IPS-NIHi7 (cell line): ENCODE data around the gene PPP1R2.
"Not testable (repeated sequence)": the region's sequence is repeated elsewhere in the genome, so short reads cannot be mapped to it uniquely, and the experiment has no call there.

Experiments
- DNase-seq: peaks from one replicate; pipeline ENCODE4 v3.0.0; 2012; ENCODE audit warnings: mixed read lengths; ENCODE audit errors: extremely low spot score

The PPP1R2 gene

DNA sequence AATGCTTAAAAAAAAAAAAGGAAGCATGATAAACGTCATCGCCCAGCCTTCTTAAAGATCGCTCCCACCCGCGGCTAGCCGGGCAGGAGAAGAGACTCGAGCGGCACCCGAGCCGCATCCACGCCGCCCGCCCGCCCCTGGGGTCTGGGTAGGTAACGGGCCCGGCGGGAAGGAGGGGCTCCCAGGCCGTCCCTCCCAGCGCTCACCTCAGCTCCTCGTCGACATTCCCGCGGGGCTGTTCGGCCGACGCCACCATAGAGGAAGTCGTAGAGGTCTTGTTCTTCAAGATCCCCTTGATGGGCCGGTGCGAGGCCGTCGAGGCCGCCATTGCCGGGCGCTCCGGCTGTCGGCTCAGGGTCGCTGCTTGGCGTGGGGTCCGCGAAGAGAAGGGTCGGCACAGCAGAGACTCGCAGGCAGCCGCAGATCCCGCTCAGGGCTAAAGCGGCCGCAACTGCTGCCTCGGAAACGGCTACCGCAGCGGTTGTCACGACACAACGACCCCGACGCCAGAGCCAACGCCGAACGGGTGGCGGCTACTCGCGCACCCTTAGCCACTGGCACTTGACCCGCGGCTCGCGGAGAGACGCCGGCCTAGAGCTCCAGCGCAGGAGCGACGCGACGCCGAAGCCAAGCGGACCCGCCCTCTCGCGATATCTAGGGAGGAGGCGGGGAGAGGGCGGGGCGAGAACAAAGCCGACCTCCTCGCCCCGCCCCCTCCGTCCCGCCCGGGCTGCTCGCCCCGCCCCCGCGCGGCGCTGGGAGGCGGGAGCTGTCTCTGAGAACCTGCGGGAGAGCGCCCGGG is at the start of gene PPP1R2:
Gene PPP1R2, minus strand, starts transcription at position 628 of the 802 bp plus-strand sequence. Its CDS starts 300 bp downstream, at position 328.
- DNase-seq, result peak; percentile 96

GRCh38 chr3:195591852-195592251 is 48.7 kb upstream of the PPP1R2 start:
- DNase-seq, result no peak

GRCh38 chr3:195591220-195591619 is 48.1 kb upstream of the PPP1R2 start:
- no peak for DNase-seq

DNA sequence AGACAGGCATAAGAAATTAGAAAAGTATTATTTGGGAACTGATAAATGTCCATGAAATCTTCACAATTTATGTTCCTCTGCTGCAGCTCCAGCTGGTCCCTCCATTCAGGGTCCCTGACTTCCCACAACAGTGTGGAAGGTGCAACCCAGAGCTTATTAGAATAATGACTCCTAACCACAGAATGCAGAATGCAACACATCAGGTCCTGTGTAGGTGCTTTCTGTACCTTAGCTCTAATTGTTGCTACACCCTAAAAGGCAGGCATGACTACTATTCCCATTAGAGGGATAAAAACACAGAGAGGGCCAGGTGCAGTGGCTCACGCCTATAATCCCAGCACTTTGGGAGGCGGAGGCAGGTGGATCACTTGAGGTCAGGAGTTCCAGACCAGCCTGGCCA is 47.3 kb upstream of the PPP1R2 start:
- DNase-seq, result not testable (repeated sequence)

- not testable (repeated sequence) for DNase-seq
Measured at GRCh38 chr3:195589796-195590195, 46.7 kb upstream of the PPP1R2 start.

DNA sequence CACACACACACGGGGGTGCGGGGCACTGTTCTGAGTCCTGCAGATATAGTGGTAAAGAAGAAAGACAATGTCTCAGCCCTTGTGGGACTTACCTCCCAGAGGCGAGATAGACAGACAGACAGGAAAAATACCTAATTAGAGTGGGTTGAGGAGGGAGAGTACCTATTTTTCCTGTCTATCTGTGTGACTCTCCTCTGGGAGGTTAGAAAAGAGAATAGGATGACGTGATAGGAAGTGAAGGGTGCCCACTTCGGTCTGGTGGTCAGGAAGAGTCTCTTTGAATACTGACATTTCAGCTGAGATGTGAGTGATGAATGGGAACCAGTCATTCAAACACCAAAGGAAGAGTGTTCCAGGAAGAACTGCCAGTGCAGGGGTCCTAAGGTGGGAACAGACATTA is 44.7 kb upstream of the PPP1R2 start:
- no peak for DNase-seq

DNA sequence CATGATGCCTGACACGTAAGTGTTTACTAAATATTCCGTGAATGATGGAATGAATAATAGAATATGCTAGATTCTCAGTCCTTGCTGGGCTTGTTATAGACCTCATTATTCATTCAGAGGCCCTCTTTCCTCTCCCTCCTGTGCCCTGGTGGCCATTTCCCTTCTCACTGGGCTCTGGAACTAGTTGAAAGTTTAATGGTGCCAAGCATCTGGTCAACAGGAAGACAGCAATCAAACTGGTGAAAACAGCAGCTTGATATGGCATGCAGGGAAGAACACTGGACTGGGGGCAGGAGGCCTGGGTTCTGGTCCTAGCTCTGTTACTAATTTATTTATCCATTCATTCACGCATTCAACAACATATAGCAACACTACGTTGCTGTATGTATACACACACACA is 44.3 kb upstream of the PPP1R2 start:
- DNase-seq, result no peak

- no peak for DNase-seq
Measured at GRCh38 chr3:195584543-195584870, 41.4 kb upstream of the PPP1R2 start.

DNA sequence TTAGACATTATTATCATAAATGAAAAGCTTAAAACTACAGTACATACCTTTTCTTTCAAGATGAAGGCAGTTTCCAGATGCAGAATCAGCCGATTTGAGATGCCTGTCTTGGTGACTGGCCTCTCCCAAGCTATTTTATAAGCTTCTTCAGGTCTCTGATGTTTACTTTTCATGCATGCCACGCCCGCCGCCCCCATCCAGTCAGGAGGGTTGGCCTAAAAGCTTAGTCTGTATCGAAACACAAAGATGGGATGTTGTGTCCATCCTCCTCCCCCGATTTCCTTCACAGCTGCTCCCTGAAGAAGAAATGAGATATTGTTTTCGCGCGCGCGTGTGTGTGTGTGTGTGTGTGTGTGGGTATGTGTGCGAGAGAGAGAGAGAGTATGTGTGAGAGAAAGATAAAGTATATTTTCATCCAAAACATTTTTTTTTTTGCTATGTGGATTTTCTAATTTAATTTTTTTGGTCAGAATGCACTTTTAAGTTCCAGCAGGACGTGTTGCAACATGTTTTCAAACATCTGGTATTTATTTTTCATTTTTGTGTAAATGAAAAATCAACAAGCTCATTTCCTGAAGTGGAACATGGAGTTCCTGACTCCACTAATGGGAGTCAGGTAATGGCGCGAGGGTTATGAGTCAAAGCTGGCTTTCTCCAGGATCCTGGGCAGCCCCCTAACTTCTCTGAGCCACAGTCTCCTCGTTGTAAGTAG is 40.9 kb upstream of the PPP1R2 start, which contains the start of gene APOD:
Gene APOD, minus strand, starts transcription at position 110 of the 712 bp plus-strand sequence. CDS start 4,479 bp downstream, outside the sequence.
- DNase-seq, result no peak

DNA sequence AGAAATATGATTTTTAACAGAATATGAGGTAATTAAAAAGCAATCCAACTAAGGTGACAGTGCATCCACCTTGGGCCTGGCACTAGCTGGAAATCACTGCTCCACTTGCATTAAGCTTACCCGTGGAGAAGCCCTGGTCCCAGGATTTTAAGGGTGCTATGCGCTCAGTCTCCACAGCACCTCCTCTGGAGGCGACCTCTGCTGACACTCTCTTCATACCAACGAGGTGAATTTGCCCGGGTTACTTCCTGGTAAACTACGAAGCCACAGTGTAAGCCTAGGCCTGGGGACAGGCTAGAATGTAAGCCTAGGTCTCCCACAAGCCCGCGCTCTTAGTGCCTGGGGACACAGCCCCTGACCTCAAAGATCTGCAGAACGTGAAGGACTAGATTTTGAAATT is 39.8 kb upstream of the PPP1R2 start:
- peak; percentile 56 for DNase-seq

DNA sequence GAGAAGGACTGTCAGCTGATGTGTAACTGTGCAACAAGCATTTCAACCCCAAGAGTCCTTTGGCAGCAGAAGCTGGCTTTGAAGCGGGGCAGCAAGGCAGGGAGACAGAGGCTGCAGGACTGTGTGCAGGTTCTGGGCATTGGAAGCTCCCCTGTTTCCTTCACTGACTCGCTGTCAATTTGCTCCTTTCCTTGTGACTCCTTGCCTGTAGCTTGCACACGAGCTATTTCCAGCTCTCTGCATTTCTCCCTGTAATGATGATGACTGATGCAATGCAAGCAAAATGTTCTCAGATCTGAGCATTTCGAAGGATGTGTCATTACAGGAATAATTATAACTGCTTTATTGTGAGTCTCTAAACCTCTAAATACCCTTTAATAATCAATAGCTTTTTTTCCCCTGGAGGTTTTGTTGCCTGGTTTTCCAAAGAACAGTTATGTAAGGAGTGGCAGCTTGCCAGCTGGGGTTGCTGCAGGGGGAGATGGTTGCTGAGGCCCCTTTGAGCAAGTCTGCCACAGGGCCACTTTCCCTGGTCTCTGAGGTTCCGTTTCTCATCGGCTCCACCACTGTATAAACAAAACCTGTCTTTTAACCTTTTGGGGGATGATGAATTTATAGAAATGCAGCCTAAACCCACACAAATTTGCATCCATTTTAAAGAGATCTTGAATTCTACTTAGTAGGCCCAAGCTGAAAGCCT is 37.8 kb upstream of the PPP1R2 start:
- DNase-seq, result no peak

- DNase-seq, result no peak
Measured at GRCh38 chr3:195579281-195579680, 36.2 kb upstream of the PPP1R2 start.

GRCh38 chr3:195578565-195578964 is 35.4 kb upstream of the PPP1R2 start:
- no peak for DNase-seq

GRCh38 chr3:195577645-195578177 is 34.6 kb upstream of the PPP1R2 start:
- DNase-seq, result no peak

- DNase-seq, result no peak
Measured at GRCh38 chr3:195574497-195575304, 31.6 kb upstream of the PPP1R2 start.

- no peak for DNase-seq
Measured at GRCh38 chr3:195573611-195574496, 30.7 kb upstream of the PPP1R2 start.

DNA sequence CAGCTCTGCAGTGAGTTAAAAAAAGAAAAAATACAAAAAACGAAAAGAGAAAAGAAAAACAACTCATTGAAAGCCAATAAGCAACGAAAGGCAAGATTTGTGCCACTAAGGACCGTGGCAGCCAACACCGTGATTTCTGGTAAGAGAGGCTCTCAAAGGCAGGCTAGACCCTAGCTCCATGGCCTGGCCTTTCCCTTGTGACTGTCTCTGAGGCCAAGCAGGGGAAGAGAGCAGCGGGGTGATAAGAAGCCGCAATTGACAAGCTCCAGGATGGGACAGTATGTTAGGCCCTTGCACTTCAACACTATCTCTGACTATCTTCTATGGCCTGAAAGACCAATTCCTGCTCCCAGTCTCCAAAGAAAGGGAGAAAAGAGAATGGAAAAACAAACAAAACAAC is 28.2 kb upstream of the PPP1R2 start:
- no peak for DNase-seq

DNA sequence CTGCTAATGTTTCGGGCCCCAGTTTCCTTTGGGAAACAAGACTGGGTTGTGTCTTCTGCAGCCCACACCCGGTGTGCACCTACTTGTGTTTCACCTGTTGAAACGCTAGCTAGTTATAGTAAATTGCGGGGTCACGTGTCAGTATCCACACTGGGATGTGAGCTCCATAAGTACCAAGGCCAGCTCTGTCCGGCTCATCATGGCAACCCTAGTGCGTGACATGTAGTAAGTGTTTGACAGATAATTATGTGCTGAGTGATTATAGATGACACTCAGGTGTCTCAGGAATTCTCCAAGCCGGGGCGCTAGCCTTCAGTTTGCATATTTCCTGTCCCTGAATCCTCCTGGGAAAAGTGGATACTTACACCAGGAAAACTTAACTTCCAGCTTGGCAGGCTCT is 27.8 kb upstream of the PPP1R2 start:
- no peak for DNase-seq

DNA sequence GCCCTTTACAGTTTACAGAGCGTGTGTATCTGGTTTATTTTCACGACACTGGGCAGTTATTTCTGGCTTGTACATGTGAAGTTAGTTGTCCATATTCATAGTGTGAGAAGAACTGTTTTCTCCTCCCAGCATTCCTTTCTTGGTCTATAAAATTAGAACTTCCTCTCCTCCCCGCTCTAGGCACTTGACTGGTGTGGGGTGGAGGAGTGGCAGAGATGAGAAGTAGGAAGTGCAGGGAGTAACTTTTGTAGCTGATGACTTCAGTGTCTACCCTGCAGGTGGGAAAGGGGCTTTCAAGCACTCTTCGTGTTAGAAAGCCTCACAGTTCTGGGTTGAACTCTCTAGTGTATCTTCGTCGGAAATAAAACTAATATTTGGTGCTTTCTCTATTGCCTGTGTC is 27.2 kb upstream of the PPP1R2 start:
- DNase-seq, result no peak

- no peak for DNase-seq
Measured at GRCh38 chr3:195568630-195569029, 25.5 kb upstream of the PPP1R2 start.
